GM21723 (cell line): ENCODE data around the gene NFKB2.
A peak's percentile ranks its signal among the peaks of the same experiment; 100 is the strongest.

ENCODE experiments used
- ATAC-seq: cut with Tn5 transposase; IDR thresholded peaks from one replicate; pipeline ENCODE4 v1.9.1; 2021; ENCODE audit warnings: mild to moderate bottlenecking, moderate library complexity; ENCODE audit not compliant: unreplicated experiment

Gene NFKB2

DNA sequence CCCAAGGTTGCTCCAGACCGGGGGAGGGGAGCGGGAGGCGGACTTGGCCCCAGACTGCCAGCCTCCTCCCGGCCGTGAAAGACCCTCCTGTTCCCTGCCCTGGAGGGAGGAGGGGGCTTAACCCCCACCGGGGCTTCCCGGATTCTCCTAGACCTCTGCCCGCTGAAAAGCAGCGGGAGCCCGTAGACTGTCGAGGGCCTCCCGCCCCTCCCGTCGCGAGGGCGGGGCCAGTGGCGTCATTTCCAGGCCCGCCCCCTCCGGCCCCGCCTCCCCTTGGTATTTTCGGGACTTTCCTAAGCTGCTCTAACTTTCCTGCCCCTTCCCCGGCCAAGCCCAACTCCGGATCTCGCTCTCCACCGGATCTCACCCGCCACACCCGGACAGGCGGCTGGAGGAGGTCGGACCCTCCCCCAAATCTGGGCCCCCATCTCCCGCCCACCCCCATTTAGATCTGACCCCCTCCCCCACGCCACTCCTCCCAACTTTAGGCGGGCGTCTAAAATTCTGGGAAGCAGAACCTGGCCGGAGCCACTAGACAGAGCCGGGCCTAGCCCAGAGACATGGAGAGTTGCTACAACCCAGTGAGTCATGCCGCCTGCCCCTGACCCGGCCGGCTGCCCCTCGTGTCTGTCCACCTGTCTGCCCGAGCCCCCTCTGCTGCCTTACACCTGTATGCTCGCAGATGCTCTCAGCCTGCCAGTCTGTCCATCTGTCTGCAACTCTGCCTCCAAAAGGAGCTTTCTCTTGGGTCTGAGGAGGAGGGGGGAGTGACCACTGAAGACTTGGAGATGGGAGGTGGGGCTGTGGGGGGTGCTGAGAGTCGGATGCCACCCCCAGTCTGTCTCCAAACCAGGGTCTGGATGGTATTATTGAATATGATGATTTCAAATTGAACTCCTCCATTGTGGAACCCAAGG, at the start of gene NFKB2:
Gene NFKB2, plus strand, starts transcription at position 306 of the 917 bp plus-strand sequence. Its CDS starts 255 bp downstream, at position 561.
- ATAC-seq, result peak; percentile 34

DNA sequence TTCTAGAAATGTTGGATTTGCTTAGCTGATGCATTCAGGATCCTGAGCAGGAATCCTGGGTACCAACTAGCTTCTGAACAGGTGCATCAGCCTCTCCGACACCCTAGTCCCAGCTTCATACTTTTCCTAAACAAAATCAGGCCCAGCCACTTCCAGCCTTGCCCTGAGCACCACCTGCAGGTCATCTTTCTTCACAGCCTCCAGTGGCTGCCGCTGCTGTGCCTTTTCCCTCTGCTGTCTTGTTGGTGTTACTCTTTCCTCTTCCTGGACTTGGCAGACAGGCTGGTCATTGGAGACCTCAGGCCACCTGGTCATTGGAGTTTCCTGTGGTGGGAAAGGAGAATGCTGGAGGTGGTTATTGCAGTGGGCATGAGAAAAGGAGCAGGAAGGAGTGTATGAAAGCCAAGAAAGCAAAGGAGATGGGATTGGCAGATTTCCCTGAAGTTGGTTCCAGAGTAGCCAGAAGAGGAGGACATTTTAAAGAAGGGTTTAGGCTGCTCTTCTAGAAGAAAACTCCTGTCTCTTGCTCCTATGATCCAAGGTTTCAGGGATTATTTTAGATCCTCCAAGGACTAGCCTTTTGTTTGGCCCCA, 48.2 kb upstream of the NFKB2 start:
- no peak for ATAC-seq

DNA sequence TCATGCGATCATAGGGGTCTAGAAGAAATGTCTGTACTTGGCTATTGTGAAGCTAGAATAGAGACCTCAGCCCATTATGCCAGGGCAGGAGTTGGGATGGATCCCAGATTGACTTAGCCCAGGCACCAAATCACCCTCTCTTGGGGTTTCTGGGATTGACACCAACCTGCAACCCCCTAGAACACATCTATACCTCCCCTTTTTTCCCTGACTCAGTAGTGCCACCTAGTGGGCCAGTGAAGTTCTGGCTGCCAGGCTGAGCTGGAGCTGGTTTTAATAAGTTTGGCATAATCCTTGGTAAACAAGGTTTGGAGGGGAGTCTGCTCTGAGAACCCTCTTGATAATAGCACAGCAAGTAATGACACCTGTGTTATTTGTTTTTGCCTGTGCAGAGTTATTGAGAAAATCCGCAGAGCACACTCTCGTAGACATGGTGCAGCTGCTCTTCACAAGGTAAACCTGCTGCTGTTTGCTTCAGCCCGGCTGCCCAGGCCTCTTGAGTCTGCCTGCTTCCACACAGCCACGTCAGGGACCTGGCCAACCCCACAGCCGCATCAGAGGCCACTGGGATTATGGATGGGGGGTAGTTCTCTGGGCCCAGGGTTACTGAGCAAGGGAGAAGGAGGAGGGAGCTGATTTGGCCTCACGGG, 43.3 kb upstream of the NFKB2 start:
- ATAC-seq, result no peak

DNA sequence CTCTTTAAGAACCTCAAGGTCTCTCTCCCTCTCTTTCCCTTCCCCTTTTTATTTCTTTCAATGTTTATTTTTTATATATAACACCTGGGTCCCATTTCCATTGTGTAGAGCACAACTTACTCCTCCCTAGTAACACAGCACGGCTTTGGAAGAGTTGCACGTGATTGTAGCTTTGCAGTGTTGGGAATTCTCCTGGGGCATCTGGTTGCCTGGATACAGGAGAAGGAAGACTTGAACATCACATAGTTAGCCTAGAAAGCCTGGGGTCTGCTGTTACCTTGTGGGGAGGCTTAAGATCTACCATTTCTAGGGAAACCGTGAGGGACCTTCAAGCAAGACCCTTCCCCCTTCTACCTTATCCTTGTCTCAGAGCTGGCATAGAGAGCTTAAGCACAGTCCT, 41.1 kb upstream of the NFKB2 start:
- no peak for ATAC-seq

DNA sequence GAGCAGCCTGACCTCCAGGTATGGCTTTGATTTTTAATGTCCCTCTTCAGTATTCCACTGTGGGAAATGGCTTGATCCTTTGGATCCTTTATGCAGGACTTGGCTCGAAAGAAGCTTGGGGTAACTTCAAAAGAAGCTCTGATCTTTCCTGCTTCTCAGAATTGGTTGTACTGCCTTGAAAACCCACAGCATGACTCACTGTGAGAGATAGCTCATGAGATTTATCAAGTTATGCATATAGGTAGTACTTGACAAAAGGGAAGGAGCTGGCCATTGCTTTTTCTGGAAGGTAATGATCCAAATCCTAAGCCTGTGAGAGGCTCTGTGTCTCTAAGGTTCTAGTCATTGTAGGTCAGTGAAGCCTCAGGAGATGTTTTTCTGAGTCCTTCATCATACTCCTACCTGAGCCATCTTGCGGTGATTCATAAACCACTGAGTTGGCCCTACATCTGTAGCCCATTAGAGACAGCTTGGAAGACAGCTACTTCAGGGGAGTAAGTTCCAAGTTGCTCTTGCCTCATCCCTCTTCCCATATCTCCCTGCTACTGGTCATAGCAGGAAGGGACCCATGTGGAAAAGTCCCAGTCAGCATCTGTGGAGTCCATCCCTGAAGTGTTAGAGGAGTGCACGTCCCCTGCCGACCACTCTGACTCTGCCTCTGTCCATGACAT, 36.7 kb upstream of the NFKB2 start:
- ATAC-seq, result no peak

DNA sequence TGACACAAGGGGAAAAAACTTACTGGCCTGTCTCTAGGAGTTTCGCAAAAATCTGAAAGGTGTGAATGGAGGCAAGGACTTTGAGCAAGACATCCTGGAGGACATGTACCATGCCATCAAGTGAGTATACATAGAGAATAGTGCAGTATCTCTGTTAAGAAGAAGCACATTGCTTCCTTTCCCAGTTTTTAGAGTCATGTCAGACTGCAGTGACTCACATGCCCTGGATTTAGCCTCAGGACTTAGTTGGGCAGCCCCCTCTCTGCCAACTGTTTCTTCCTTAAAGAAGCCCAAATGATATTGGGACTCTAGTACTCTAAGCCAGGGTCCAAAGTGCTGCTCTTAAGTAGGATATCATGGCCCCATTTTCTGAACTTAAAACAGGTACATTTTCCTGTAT, 28.1 kb upstream of the NFKB2 start:
- ATAC-seq, result no peak

DNA sequence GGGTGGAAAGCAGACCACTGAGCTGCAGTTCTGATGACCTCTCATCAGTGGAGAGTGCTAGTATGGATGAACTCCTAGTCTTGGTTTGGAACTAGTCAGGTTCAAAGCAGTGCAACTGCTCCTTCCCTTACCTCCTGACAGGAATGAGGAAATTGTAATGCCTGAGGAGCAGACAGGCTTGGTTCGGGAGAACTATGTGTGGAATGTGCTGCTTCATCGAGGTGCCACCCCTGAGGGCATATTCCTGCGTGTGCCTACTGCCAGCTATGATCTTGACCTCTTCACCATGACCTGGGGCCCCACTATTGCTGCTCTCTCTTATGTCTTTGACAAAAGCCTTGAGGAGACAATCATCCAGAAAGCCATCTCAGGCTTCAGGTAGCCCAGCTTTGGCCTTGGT, 27.4 kb upstream of the NFKB2 start:
- no peak for ATAC-seq

DNA sequence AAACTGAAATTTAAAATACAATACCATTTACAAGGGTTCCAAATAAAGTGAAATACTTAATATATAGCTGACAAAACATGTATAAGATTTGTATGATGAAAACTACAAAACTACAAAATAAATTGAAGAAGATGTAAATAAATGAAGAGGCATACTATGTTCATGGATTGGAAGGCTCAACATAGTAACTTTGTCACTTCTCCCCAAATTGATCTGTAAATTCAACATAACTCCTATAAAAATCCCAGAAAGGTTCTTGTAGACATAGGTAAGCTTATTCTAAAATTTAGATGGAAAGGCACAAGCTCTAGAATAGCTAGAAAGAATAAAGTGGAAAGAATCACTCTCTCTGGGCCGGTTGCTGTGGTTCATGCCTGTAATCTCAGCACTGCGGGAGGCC, 24.2 kb upstream of the NFKB2 start:
- ATAC-seq, result no peak

DNA sequence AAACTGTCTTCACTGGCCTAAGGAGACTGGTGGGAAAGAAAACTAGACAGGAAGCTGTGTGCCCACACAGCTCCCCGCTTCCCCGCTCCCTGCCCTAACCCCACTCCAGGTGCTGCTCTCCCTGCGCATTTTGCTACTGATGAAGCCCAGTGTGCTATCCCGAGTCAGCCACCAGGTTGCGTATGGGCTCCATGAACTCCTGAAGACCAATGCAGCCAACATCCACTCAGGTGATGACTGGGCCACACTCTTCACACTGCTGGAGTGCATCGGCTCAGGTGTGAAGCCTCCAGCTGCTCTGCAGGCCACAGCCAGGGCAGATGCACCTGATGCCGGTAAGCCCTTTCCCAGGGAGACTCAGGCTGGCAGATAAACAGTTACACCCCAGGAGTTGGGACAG, 20.3 kb upstream of the NFKB2 start:
- ATAC-seq, result no peak

DNA sequence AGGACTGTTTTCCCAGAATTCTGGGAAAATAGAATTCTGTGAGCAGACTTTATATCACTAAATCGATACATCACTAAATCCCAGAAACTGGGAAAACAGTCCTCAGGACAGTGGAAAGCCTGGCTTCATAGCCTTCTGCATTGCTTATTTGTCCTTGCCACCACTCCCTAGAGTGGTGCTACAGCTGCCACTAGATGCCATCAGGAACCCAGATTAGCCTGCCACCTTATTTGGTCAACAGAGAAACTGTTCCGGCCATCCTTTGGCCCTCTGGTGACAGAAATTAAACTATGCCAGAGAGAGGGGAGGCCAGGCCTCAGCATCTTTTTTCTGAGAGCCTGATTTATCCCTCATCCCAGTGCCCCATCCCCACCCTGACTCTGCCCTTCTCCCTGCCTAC, 19.6 kb upstream of the NFKB2 start:
- no peak for ATAC-seq

DNA sequence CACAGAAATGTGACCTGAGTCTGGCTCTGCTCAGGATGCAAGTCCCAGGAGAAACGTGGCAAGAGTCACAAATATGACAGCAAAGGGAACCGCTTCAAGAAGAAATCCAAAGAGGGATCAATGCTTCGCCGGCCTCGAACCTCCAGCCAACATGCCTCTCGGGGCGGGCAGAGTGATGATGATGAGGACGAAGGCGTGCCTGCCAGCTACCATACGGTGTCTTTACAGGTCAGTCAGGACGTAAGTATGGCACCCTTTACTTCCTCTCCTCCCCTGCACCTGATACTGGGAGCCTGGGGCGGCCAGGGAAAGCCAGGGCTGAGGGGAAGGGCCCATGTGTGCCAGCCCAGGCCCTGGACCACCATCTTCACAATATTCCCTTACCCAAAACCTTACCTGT, 18.6 kb upstream of the NFKB2 start:
- ATAC-seq, result no peak

DNA sequence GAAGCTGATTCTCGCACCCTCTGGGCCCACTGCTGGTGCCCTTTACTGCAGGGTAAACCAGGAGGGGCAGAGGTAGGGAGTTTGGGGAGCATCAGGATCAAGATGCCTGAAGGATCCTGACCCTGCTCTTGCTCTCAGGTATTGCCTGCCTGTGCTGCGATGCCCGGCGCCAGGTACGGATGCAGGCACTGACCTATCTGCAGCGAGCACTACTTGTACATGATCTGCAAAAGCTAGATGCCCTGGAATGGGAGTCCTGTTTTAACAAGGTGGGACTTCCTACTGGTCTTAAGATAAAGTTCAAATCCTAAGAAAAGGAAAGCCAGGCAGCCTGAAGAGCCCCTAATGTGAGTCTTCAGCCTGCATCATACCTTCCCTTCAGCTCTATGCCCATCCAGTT, 16.1 kb upstream of the NFKB2 start:
- ATAC-seq, result no peak

DNA sequence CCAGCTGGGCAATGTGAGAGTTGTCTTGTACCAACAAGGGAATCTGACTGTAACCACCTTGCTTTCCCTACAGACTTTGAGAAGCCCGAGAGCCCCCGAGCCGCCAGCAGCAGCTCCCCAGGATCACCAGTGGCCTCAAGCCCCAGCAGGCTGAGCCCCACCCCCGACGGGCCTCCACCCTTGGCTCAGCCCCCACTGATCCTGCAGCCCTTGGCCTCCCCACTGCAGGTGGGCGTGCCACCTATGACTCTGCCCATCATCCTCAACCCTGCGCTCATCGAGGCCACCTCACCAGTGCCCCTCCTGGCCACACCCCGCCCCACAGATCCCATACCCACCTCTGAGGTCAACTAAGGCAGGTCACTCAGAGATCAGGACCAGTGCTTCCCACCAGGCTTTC, 13.5 kb upstream of the NFKB2 start:
- no peak for ATAC-seq

DNA sequence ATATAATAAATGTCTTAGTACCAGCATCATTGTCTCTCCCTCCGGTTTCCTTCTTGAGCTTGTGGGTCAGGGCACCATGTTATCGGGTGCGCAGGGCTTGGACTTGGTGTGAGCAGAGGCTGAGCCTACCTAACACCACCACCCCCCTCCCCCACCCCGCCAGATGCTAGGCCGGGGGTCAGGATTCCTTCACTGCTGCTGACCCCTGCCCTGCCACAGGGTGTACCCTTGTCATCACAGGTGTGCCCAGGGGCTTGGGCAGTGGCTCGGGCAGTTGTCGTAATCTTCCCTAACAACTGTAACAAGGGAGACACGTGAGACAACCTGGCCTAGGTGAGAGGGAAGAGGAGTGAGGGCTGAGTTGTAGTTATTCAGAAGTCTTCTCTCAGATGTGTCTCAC, 12.6 kb upstream of the NFKB2 start:
- no peak for ATAC-seq

DNA sequence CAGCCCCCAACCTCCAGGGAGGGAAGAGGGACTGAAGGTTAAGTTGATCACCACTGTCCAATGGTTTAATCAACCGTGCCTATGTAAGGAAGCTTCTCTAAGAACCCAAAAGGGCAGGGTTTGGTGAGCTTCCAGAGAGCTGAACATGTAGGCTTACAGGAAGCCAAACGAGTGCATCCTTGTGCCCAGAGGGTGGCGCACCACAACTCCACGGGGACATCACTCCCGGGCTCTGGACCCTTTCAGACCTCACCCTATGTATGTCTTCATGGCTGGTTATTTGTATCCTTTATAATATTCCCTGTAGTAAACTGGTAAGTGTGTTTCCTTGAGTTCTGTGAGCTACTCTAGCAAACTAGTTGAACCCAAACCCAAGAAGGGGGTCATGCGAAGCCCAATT, 11.5 kb upstream of the NFKB2 start:
- ATAC-seq, result no peak

DNA sequence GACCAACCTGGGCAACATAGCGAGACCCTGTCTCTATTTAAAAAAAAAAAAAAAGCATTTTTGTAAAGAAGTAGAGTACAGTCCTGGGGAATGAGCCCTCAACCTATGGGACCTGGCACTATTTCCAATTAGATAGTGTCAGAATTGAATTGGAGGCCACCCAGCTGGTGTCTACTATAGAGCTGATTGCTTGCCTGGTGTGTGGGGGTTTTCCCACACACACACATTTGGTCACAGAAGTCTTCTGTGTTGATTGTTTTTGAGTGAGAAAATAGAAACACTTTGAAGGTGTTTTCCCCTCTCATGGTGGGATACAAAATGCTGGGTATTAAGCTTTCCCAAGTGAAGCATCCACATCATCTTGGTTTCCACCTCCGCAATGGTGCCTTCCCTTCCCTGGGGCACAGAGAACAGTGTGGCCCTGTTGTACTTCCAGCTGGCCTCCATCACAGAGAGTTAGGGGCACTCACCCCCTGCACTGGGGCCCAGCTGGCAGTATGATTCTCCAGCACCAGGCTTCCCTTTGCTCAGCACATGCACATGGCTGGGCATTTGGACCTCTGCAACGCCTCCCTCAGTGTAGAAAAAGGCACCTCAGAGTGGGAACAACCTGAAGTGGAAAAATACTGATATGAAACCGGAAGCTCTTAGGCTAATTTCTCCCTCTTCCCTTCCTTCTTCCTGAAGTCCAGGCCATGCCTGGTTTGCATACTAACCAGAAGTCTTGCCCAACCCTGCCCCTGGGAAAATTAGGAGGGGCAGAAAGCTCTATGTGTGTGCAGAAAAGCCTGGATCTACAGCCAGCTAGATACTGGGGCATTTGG, 10.7 kb upstream of the NFKB2 start:
- ATAC-seq, result no peak

DNA sequence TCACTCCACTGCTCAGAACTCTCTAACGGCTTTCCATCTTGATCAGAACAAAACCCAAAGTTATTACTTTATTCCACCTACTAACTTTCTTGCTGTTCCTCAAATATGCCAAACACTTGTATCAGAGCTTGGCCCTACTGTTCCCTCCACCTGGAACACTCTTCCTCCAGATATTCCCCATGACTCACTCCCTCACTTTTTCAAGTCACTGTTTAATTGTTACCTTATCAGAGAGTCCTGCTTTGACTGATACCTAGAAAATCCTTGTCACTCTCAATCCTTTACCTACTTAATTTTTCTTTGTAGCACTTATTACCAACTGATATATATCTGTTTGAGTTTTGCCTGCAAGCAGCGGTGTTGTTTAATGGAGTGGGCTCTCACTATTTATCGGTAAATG, 5.6 kb upstream of the NFKB2 start:
- ATAC-seq, result no peak

DNA sequence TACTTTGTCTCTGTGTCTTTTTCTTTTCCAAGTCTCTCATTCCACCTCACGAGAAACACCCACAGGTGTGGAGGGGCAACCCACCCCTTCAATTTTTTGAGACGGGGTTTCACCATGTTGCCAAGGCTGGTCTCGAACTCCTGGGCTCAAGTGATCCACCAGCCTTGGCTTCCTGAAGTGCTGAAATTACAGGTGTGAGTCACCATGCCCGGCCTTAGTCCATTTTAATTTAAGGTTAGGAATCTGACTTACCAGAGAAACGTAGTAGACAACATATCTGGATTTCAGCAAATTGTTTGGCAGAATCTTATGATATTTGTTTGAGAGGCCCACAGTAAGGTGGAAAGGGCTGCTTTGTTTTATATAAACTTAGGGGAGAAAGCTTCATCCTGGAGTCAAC, 3.2 kb upstream of the NFKB2 start:
- ATAC-seq, result no peak

DNA sequence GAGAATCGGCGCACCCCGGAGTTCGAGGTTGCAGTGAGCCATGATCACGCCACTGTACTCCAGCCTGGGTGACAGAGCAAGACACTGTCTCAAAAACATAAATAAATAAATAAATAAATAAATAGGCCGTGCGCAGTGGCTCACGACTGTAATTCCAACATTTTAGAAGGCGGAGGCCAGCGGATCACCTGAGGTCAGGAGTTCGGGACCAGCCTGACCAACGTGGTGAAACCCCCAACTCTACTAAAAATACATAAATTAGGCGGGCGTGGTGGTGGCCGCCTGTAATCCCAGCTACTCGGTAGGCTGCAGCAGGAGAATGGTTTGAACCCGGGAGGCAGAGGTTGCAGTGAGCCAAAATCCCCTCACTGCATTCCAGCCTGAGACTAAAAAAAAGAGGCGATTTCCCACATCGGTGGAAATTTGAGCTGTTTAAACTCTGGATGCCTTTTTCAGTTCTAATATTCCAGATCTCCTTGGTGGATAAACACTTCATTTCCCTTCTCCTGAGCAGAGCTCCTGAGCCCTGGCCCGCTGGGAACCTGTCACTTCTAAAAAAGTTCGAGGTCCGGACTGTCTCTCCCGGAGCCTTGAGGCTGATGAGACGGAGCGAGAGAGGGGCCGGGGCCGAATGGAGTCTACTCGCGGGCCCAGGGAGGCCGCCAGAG, 2.0 kb upstream of the NFKB2 start:
- no peak for ATAC-seq
